GM06990 (cell line): ENCODE measurements around the gene GRB7.

Experiments
- DNase-seq: peaks from one replicate; pipeline ENCODE4 v3.0.0-alpha.2; 2011; ENCODE audit not compliant: insufficient read length; ENCODE audit errors: extremely low read depth
- H3K27me3 ChIP-seq: replicated peaks from 2 replicates; pipeline ENCODE4 v1.6.0; 2011; ENCODE audit warnings: low read length; ENCODE audit not compliant: control insufficient read depth, insufficient read depth
- H3K36me3 ChIP-seq: 2 replicates; pipeline ENCODE4 v1.5.1; 2011; ENCODE audit warnings: low read length; ENCODE audit not compliant: control insufficient read depth, insufficient read depth
- H3K4me3 ChIP-seq: replicated peaks from 2 replicates; pipeline ENCODE4 v1.5.1; 2011; ENCODE audit warnings: low read depth, mild to moderate bottlenecking, control low read depth, low read length
- CTCF ChIP-seq: IDR thresholded peaks from 2 replicates; pipeline ENCODE4 v1.5.1; 2011; ENCODE audit warnings: low read length, control low read depth, mild to moderate bottlenecking, inconsistent platforms; ENCODE audit not compliant: insufficient read depth, poor library complexity, severe bottlenecking

Gene GRB7

GRCh38 chr17:39701784-39702422 is 35.8 kb upstream of the GRB7 start:
- H3K4me3 ChIP-seq: no peak overlapping the region
- H3K27me3 ChIP-seq: no peaks in the 10 kb centered on the region; the same call in 1 of the 2 replicates
- no peak for DNase-seq
- H3K36me3 ChIP-seq: no peaks in the 10 kb centered on the region
- TF ChIP-seq CTCF: no peak

GRCh38 chr17:39702901-39703893 is 34.5 kb upstream of the GRB7 start:
- DNase-seq: no peak
- Histone ChIP-seq H3K27me3 (no peaks in the 10 kb centered on the region; the same call in 1 of the 2 replicates), H3K36me3 (no peaks in the 10 kb centered on the region), H3K4me3 (no peak overlapping the region)
- no peak for TF ChIP-seq CTCF

- no peak for DNase-seq
- no peaks in the 10 kb centered on the region; the same call in 1 of the 2 replicates for H3K27me3 ChIP-seq
- H3K4me3 ChIP-seq: no peak overlapping the region
- TF ChIP-seq CTCF: no peak
- no peaks in the 10 kb centered on the region for H3K36me3 ChIP-seq
These were observed 33.8 kb upstream of the GRB7 start for GRCh38 chr17:39703913-39704312.

- TF ChIP-seq CTCF: no peak
- H3K36me3 ChIP-seq: no peaks in the 10 kb centered on the region
- H3K4me3 ChIP-seq: no peak overlapping the region
- DNase-seq: no peak
- no peaks in the 10 kb centered on the region for H3K27me3 ChIP-seq
These were observed 32.8 kb upstream of the GRB7 start for GRCh38 chr17:39704821-39705551.

GRCh38 chr17:39705786-39706348 is 31.9 kb upstream of the GRB7 start:
- DNase-seq: no peak
- Histone ChIP-seq H3K4me3 (no peak overlapping the region), H3K27me3 (no peaks in the 10 kb centered on the region), H3K36me3 (no peaks in the 10 kb centered on the region)
- no peak for TF ChIP-seq CTCF
